HCT116 (cell line): ENCODE measurements around the gene NF1. TPM values are rescaled to one million over a fixed set of nuclear protein-coding genes. Genes with fewer than 3 reads are reported as not detected.

Experiments used
- ATAC-seq: fragments of 200-7000 bp; cut with Tn5 transposase; 2 replicates; pipeline ENCODE4 v1.9.1; 2020; ENCODE audit warnings: mild to moderate bottlenecking, moderate library complexity
- BruUV-seq: library from RNA; stranded (reverse); fragments of 400-500 nt; replicated peaks from 2 replicates; lab custom pipeline; 2021; lab: Mats Ljungman, UMichigan
- CTCF ChIA-PET: fragments of 300-600 bp; sonication (Branson Sonifier 250); formaldehyde crosslinking; loops from one replicate; lab custom pipeline; 2021; ENCODE audit warnings: antibody characterized with exemption; lab: Charles Lee
- POLR2A ChIA-PET: fragments of 300-600, 350-600 bp; sonication (Branson Sonifier 250); formaldehyde crosslinking; loops from one replicate; lab custom pipeline; 2021; ENCODE audit warnings: antibody characterized with exemption; lab: Charles Lee
- RAD21 ChIA-PET, 2 experiments: fragments of 300-600 bp; sonication (Branson Sonifier 250); formaldehyde crosslinking; loops; one replicate each; lab custom pipeline; 2023; ENCODE audit warnings: low total read pairs in 2 of 2; ENCODE audit not compliant: uncharacterized antibody in 2 of 2, unreplicated experiment in 2 of 2, low non-redundant PET in 1 of 2; lab: Charles Lee
- DNase-seq: peaks from one replicate; pipeline ENCODE4 v3.0.0-alpha.2; 2010; ENCODE audit warnings: low read depth, low spot score
- H2AFZ ChIP-seq: fragments of 200-600 bp; shearing (Covaris generic), sonication (generic); 2 replicates; pipeline ENCODE4 v1.6.1; 2017; ENCODE audit warnings: low read depth, mixed run types, mixed read lengths, antibody characterized with exemption, low read length; ENCODE audit not compliant: poor library complexity, severe bottlenecking
- H3K27ac ChIP-seq: 2 replicates; pipeline ENCODE4 v1.5.1; 2012; ENCODE audit warnings: low read depth, low read length
- H3K27me3 ChIP-seq: fragments of 200-600 bp; sonication (generic); 2 replicates; pipeline ENCODE4 v1.6.1; 2016; ENCODE audit warnings: mixed run types, low read length, mixed read lengths; ENCODE audit not compliant: insufficient read depth
- H3K36me3 ChIP-seq, 2 experiments: fragments of 200-500 bp in 1 of 2; fragments of 200-600 bp in 1 of 2; sonication (Bioruptor generic) in 1 of 2; sonication (generic) in 1 of 2; 2 replicates each; pipeline versions ENCODE4 v1.5.1 to v1.6.1; 2014 to 2016; ENCODE audit warnings: low read length in 2 of 2, inconsistent platforms in 1 of 2, mixed read lengths in 1 of 2, mixed run types in 1 of 2; ENCODE audit not compliant: insufficient read depth in 2 of 2, control insufficient read depth in 1 of 2
- H3K4me1 ChIP-seq, 2 experiments: fragments of 200-600 bp in 1 of 2; sonication (generic) in 1 of 2; 2 replicates each; pipeline versions ENCODE4 v1.5.1 to v1.6.1; 2012 to 2017; ENCODE audit warnings: low read length in 2 of 2, inconsistent platforms in 1 of 2, mild to moderate bottlenecking in 1 of 2, mixed read lengths in 1 of 2, mixed run types in 1 of 2, moderate library complexity in 1 of 2; ENCODE audit not compliant: insufficient read depth in 2 of 2, control insufficient read depth in 1 of 2
- H3K4me2 ChIP-seq: fragments of 200-600 bp; sonication (generic); 2 replicates; pipeline ENCODE4 v1.6.1; 2017; ENCODE audit warnings: mixed run types, low read length, mixed read lengths
- H3K4me3 ChIP-seq, 2 experiments: fragments of 200-600 bp in 1 of 2; sonication (generic) in 1 of 2; replicated peaks in 1 of 2; 2 replicates each; pipeline ENCODE4 v1.5.1; 2011 to 2016; ENCODE audit warnings: low read length in 2 of 2, control low read depth in 1 of 2, low read depth in 1 of 2, mild to moderate bottlenecking in 1 of 2, mixed read lengths in 1 of 2, mixed run types in 1 of 2
- H3K79me2 ChIP-seq: fragments of 200-600 bp; sonication (generic); 2 replicates; pipeline ENCODE4 v1.6.1; 2017; ENCODE audit warnings: mild to moderate bottlenecking, mixed run types, low read length, moderate library complexity, mixed read lengths; ENCODE audit not compliant: insufficient read depth
- H3K9ac ChIP-seq: fragments of 200-600 bp; sonication (generic); 2 replicates; pipeline ENCODE4 v1.6.1; 2016; ENCODE audit warnings: low read length, mixed read lengths
- H3K9me2 ChIP-seq: fragments of 200-600 bp; sonication (generic), shearing (Covaris generic); 2 replicates; pipeline ENCODE4 v1.6.1; 2017; ENCODE audit warnings: mixed run types, mild to moderate bottlenecking, moderate library complexity; ENCODE audit not compliant: insufficient read depth
- H3K9me3 ChIP-seq, 2 experiments: fragments of 200-500 bp in 1 of 2; fragments of 200-600 bp in 1 of 2; sonication (Bioruptor generic) in 1 of 2; sonication (generic) in 1 of 2; 2 replicates each; pipeline ENCODE4 v1.6.1; 2014 to 2017; ENCODE audit warnings: low read length in 2 of 2, mixed read lengths in 2 of 2, inconsistent platforms in 1 of 2, low read depth in 1 of 2, mild to moderate bottlenecking in 1 of 2, mixed run types in 1 of 2, moderate library complexity in 1 of 2; ENCODE audit not compliant: control insufficient read depth in 1 of 2, insufficient read depth in 1 of 2
- H4K20me1 ChIP-seq: fragments of 200-600 bp; sonication (generic), shearing (Covaris generic); 2 replicates; pipeline ENCODE4 v1.6.1; 2017; ENCODE audit warnings: mixed run types, mild to moderate bottlenecking, moderate library complexity; ENCODE audit not compliant: insufficient read depth
- CBX3 ChIP-seq: IDR thresholded peaks from 2 replicates; pipeline ENCODE4 v1.6.1; 2012; ENCODE audit warnings: low read depth
- CEBPB ChIP-seq: IDR thresholded peaks from 2 replicates; pipeline ENCODE4 v1.6.1; 2012; ENCODE audit warnings: low read depth
- ELF1 ChIP-seq: IDR thresholded peaks from 2 replicates; pipeline ENCODE4 v1.6.1; 2012; ENCODE audit warnings: low read depth, borderline replicate concordance
- EZH2phosphoT487 ChIP-seq: fragments of 200-600 bp; IDR thresholded peaks from 2 replicates; pipeline ENCODE4 v1.6.1; 2018; ENCODE audit warnings: antibody characterized with exemption, borderline replicate concordance
- JUND ChIP-seq: IDR thresholded peaks from 2 replicates; pipeline ENCODE4 v1.6.1; 2012
- POLR2AphosphoS5 ChIP-seq: IDR thresholded peaks from 2 replicates; pipeline ENCODE4 v1.6.1; 2011; ENCODE audit warnings: mild to moderate bottlenecking, low read depth, low read length, moderate library complexity
- TCF7L2 ChIP-seq: IDR thresholded peaks from 2 replicates; pipeline ENCODE4 v1.7.0; 2011; ENCODE audit warnings: borderline replicate concordance, inconsistent platforms; ENCODE audit not compliant: insufficient read depth, insufficient read length; ENCODE audit errors: extremely low read depth
- intact Hi-C: fragments of 100-400 bp; cut with micrococcal nuclease; formaldehyde crosslinking; loops from 2 replicates; pipeline ENCODE4 v1.10.0; 2022
- total RNA-seq: library from RNA; stranded (reverse); gene quantifications from one replicate; pipeline ENCODE4 v1.2.1, GENCODE V29; 2021; ENCODE audit not compliant: unreplicated experiment
- TF ChIP-seq, protein P1 (sequence below): IDR thresholded peaks from 2 replicates; pipeline ENCODE4 v1.6.1; 2012

Gene NF1
- total RNA-seq, 1 experiment from 2014 or later, result 20.8 TPM

DNA sequence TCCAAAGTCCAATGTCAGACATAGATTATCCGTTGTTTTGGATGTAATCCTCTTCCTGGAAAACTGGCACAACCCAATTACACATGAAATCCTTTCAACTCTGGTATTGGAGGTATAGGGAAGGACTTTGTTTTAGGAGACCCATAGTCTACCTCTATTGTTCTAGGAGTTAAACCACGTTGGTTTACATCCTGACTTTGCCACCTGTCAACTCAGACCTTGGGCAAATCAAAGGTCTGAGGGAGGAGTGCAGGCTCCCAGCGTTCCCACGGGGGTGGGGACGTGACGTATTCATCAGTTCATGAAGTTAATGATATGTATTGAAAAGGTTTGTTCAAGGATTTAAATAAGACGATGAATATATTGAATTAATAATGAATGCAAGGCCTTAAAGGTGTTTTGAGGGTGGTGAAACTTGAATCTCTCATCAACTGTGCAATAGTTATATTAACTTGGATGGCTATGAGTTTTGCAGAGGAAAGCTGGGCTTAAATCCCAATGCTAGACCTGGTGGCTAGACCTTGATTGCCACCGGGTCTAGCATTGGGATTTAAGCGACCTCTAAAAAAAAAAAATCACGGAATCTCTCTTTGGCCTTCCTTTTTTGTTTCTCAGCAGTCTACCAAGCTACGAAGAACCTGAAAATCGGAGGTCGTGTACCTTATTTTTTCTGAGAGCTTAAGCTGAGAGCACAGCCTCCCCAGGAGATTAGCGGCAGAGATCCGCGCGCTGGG, 744 bp upstream of the NF1 start:
- H3K9me3 ChIP-seq, result no peaks in the 10 kb centered on the region
- RAD21 ChIA-PET, result no interaction called here
- no peaks in the 10 kb centered on the region for H3K27me3 ChIP-seq
- H3K27ac ChIP-seq, result no peak overlapping the region
- no peaks in the 10 kb centered on the region; the same call in 1 of the 2 replicates for H4K20me1 ChIP-seq
- peak overlapping the region; percentile 96 for H3K9ac ChIP-seq
- intact Hi-C loops, result no loop called here
- peak overlapping the region; percentile 82 for H3K4me2 ChIP-seq
- no peak overlapping the region for H2AFZ ChIP-seq
- no peak for DNase-seq
- POLR2A ChIA-PET, result interaction anchor here (1.0 to 1.6 kb wide), 7 partner anchors 10 to 40 kb away, joined by 3 to 6 read pairs (median 5); no protein-coding TSS in a partner anchor
- H3K4me3 ChIP-seq, result peak overlapping the region; percentile 81 to 97
- TF ChIP-seq ELF1, result no peak
- TF ChIP-seq, protein P1, sequence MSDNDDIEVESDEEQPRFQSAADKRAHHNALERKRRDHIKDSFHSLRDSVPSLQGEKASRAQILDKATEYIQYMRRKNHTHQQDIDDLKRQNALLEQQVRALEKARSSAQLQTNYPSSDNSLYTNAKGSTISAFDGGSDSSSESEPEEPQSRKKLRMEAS, result no peak
- TF ChIP-seq JUND, result no peak
- TF ChIP-seq EZH2phosphoT487, result no peak
- no peak for TF ChIP-seq POLR2AphosphoS5
- TF ChIP-seq CEBPB, result no peak
- TF ChIP-seq CBX3, result no peak
- no peak for TF ChIP-seq TCF7L2
- TF ChIP-seq, all 23 proteins: peak for 0
- Histone ChIP-seq H3K4me1 (peaks cover 3 to 15% of the 10 kb centered on the region in 2 experiments; a peak in 3 of 4 replicates), H3K36me3 (no peaks in the 10 kb centered on the region), H3K9me2 (no peaks in the 10 kb centered on the region), H3K79me2 (peaks cover 39% of the 10 kb centered on the region)
- no peak for ATAC-seq
- TSS peak; percentile 40 for BruUV-seq
- CTCF ChIA-PET, result interaction anchor here (1.2 kb wide), 1 partner anchor 120 kb away, joined by 3 read pairs; no protein-coding TSS in a partner anchor
